CD4-positive, alpha-beta T cell (primary cell): ENCODE data around the gene MBOAT1. TPM values are rescaled to one million over a fixed set of nuclear protein-coding genes. Genes with fewer than 3 reads are reported as not detected.

Source experiments
- ATAC-seq: fragments of 200-7000 bp; cut with Tn5 transposase; one replicate; pipeline ENCODE4 v1.10.0; 2022; ENCODE audit warnings: mild to moderate bottlenecking; ENCODE audit not compliant: poor library complexity
- CTCF ChIA-PET: fragments of 350-600 bp; sonication (Branson Sonifier 250); formaldehyde crosslinking; loops from one replicate; lab custom pipeline; 2021; ENCODE audit warnings: antibody characterized with exemption, inconsistent platforms; lab: Charles Lee
- POLR2A ChIA-PET: fragments of 350-600 bp; sonication (Branson Sonifier 250); formaldehyde crosslinking; loops from one replicate; lab custom pipeline; 2021; ENCODE audit warnings: antibody characterized with exemption, inconsistent platforms; lab: Charles Lee
- DNase-seq, 14 experiments: peaks; one replicate each; pipeline ENCODE4 v3.0.0-alpha.2; 2013 to 2020; ENCODE audit warnings: mixed read lengths in 2 of 14
- H3K27ac ChIP-seq, 2 donors: one replicate each; pipeline versions ENCODE4 v1.5.1 to v1.7.0; 2013; ENCODE audit warnings: low read length in 2 of 2, low read depth in 1 of 2, mild to moderate bottlenecking in 1 of 2
- H3K27me3 ChIP-seq, 2 experiments: 1 replicate in 1 of 2; 2 replicates in 1 of 2; pipeline versions ENCODE4 v1.6.1 to v1.7.0; 2013; ENCODE audit warnings: low read length in 2 of 2, control low read depth in 1 of 2, mild to moderate bottlenecking in 1 of 2, moderate library complexity in 1 of 2; ENCODE audit not compliant: insufficient read depth in 2 of 2, control insufficient read depth in 1 of 2
- H3K36me3 ChIP-seq: one replicate; pipeline ENCODE4 v1.6.1; 2013; ENCODE audit warnings: low read length, control low read depth; ENCODE audit not compliant: insufficient read depth
- H3K4me1 ChIP-seq: one replicate; pipeline ENCODE4 v1.6.1; 2013; ENCODE audit warnings: low read length, control low read depth; ENCODE audit not compliant: insufficient read depth
- H3K4me3 ChIP-seq: one replicate; pipeline ENCODE4 v1.5.1; 2013; ENCODE audit warnings: mild to moderate bottlenecking, low read length, moderate library complexity
- H3K9me3 ChIP-seq, 2 experiments: 1 replicate in 1 of 2; 2 replicates in 1 of 2; pipeline versions ENCODE4 v1.6.1 to v1.7.0; 2013; ENCODE audit warnings: low read length in 2 of 2, mild to moderate bottlenecking in 2 of 2, control low read depth in 1 of 2, moderate library complexity in 1 of 2; ENCODE audit not compliant: control insufficient read depth in 1 of 2, insufficient read depth in 1 of 2
- H3K27ac Mint-ChIP-seq: one replicate; pipeline ENCODE4 v1.8.0; 2020; ENCODE audit warnings: mixed read lengths
- H3K27me3 Mint-ChIP-seq: one replicate; pipeline ENCODE4 v1.8.0; 2021; ENCODE audit warnings: mixed read lengths
- H3K36me3 Mint-ChIP-seq: one replicate; pipeline ENCODE4 v1.8.0; 2021; ENCODE audit warnings: low read depth, mixed read lengths
- H3K4me1 Mint-ChIP-seq: one replicate; pipeline ENCODE4 v1.8.0; 2021; ENCODE audit warnings: low read depth, mixed read lengths
- H3K4me3 Mint-ChIP-seq: one replicate; pipeline ENCODE4 v1.8.0; 2020; ENCODE audit warnings: mild to moderate bottlenecking, mixed read lengths
- H3K9me3 Mint-ChIP-seq: one replicate; pipeline ENCODE4 v1.8.0; 2020; ENCODE audit warnings: mixed read lengths
- intact Hi-C, 2 experiments: fragments of 100-400 bp; cut with DNase I in 1 of 2; cut with micrococcal nuclease in 1 of 2; formaldehyde crosslinking; loops; one replicate each; pipeline versions ENCODE4 v1.15.1 to v1.9.0; 2023 to 2025; cut with DNase I, micrococcal nuclease
- total RNA-seq, 174 experiments: library from RNA in 2 of 174; stranded (reverse) in 2 of 174; gene quantifications; one replicate each; pipeline ENCODE4 v1.2.3 and lab custom pipeline; 2021 to 2026
- TF ChIP-seq, protein P1 (sequence below): fragments of 200-600 bp; IDR thresholded peaks from one replicate; pipeline ENCODE4 v1.8.0; 2022; ENCODE audit warnings: antibody characterized with exemption, mild to moderate bottlenecking

The MBOAT1 gene
- total RNA-seq, 2 experiments from 2014 or later, result 17.2 to 18.5 TPM

DNA sequence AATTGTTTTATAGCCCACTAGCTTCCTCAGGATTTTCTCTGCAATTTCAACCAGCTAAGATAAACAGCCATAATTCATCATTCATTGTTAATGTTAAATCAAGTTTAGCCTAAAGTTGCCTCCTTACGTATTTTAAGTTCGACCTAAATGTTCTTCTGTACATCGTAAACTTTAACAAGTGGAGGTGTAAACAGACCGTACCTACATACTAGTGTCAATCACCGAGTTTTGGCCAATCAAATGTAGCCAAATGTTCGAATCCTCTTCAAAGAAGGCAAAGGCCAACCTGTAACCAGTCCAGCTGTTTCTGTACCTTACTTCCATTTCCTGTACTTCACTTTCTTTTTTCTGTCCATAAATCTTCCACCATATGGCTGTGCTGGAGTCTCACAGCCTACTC, 13.5 kb downstream of the MBOAT1 start:
- TF ChIP-seq, protein P1, sequence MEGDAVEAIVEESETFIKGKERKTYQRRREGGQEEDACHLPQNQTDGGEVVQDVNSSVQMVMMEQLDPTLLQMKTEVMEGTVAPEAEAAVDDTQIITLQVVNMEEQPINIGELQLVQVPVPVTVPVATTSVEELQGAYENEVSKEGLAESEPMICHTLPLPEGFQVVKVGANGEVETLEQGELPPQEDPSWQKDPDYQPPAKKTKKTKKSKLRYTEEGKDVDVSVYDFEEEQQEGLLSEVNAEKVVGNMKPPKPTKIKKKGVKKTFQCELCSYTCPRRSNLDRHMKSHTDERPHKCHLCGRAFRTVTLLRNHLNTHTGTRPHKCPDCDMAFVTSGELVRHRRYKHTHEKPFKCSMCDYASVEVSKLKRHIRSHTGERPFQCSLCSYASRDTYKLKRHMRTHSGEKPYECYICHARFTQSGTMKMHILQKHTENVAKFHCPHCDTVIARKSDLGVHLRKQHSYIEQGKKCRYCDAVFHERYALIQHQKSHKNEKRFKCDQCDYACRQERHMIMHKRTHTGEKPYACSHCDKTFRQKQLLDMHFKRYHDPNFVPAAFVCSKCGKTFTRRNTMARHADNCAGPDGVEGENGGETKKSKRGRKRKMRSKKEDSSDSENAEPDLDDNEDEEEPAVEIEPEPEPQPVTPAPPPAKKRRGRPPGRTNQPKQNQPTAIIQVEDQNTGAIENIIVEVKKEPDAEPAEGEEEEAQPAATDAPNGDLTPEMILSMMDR, result no peak
- POLR2A ChIA-PET, result interaction anchor here (0.6 kb wide), 1 partner anchor 1888 kb away, joined by 3 read pairs; no protein-coding TSS in a partner anchor
- H3K27me3 Mint-ChIP-seq, result no peaks in the 10 kb centered on the region
- no peak for ATAC-seq
- no peaks in the 10 kb centered on the region for H3K9me3 ChIP-seq
- H3K27me3 ChIP-seq, result no peaks in the 10 kb centered on the region
- peaks cover 4% of the 10 kb centered on the region for H3K36me3 Mint-ChIP-seq
- CTCF ChIA-PET, result no interaction called here
- H3K27ac Mint-ChIP-seq, result no peak overlapping the region
- H3K4me3 ChIP-seq, result no peak overlapping the region
- no peaks in the 10 kb centered on the region for H3K9me3 Mint-ChIP-seq
- DNase-seq, result no peak
- intact Hi-C loops, result no loop called here
- H3K36me3 ChIP-seq, result peaks cover 4% of the 10 kb centered on the region
- H3K4me1 ChIP-seq, result peaks cover 13% of the 10 kb centered on the region
- peaks cover 54% of the 10 kb centered on the region for H3K4me1 Mint-ChIP-seq
- no peak overlapping the region for H3K4me3 Mint-ChIP-seq
- H3K27ac ChIP-seq, result no peak overlapping the region

- Histone ChIP-seq H3K27me3 (no peaks in the 10 kb centered on the region), H3K9me3 (no peaks in the 10 kb centered on the region), H3K36me3 (peaks cover 4% of the 10 kb centered on the region), H3K27ac (no peak overlapping the region), H3K4me3 (no peak overlapping the region), H3K4me1 (peaks cover 10% of the 10 kb centered on the region)
- ChIA-PET POLR2A (interaction anchor here (0.6 to 1.1 kb wide), 2 partner anchors 15 to 1888 kb away, joined by 3 read pairs; no protein-coding TSS in a partner anchor), CTCF (no interaction called here)
- ATAC-seq (no peak), DNase-seq (no peak)
- Mint-ChIP-seq H3K27ac (no peak overlapping the region), H3K4me3 (no peak overlapping the region), H3K4me1 (peaks cover 49% of the 10 kb centered on the region), H3K36me3 (peaks cover 4% of the 10 kb centered on the region), H3K27me3 (no peaks in the 10 kb centered on the region), H3K9me3 (no peaks in the 10 kb centered on the region)
- intact Hi-C loops, result no loop called here
- TF ChIP-seq, protein P1, result no peak
Observed at GRCh38 chr6:20198156-20198774, 14.0 kb downstream of the MBOAT1 start.

DNA sequence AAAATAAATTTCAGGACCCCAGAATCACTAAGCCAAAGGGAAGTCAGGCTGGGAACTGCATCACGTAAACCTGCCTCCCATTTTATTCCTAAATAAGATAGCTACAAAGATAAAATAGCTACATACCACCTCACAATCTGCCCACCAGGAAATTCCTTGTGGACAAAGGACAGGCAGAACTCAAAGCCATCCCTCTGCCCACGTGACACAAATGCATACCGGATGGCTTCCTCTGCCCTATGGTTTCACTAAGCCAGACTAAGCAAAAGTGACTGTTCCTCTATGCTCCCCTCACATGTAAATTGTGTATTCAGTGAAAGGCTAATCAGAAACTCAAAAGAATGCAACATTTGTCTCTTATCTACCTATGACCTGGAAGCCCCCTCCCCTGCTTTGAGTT, 15.0 kb downstream of the MBOAT1 start:
- Mint-ChIP-seq H3K4me3 (no peak overlapping the region), H3K9me3 (peaks cover 1% of the 10 kb centered on the region), H3K27ac (no peak overlapping the region), H3K36me3 (peaks cover 9% of the 10 kb centered on the region), H3K27me3 (no peaks in the 10 kb centered on the region), H3K4me1 (peaks cover 46% of the 10 kb centered on the region)
- H3K4me1 ChIP-seq, result peaks cover 11% of the 10 kb centered on the region
- POLR2A ChIA-PET, result interaction anchor here (1.1 kb wide), 1 partner anchor 16 kb away, joined by 3 read pairs; no protein-coding TSS in a partner anchor
- H3K9me3 ChIP-seq, result no peaks in the 10 kb centered on the region
- H3K27ac ChIP-seq, result no peak overlapping the region
- H3K4me3 ChIP-seq, result no peak overlapping the region
- DNase-seq, result no peak
- H3K36me3 ChIP-seq, result peaks cover 4% of the 10 kb centered on the region
- H3K27me3 ChIP-seq, result no peaks in the 10 kb centered on the region
- CTCF ChIA-PET, result no interaction called here
- TF ChIP-seq, protein P1, result no peak
- intact Hi-C loops, result no loop called here
- ATAC-seq, result no peak
